Dermis blood vessel endothelial cell (primary cell): ENCODE results near the gene TRPM4. TPM values are rescaled to one million over a fixed set of nuclear protein-coding genes. Genes with fewer than 3 reads are reported as not detected.
A peak's percentile ranks its signal among the peaks of the same experiment; 100 is the strongest.

Experiments used
- DNase-seq: peaks from one replicate; pipeline ENCODE4 v3.0.0; 2010
- total RNA-seq: library from RNA; depleted of rRNA; stranded (reverse); fragments of >200 nt; gene quantifications from 2 replicates; pipeline ENCODE4 v1.2.3, GENCODE V29; 2014

The TRPM4 gene
- total RNA-seq, 1 donor from 2014 or later: 25.7 TPM

- no peak for DNase-seq
These were observed 74.2 kb downstream of the TRPM4 start for GRCh38 chr19:49231804-49232203.

- DNase-seq: no peak
These were observed 75.6 kb downstream of the TRPM4 start for GRCh38 chr19:49233163-49233562.

GRCh38 chr19:49241769-49242168 is 84.2 kb downstream of the TRPM4 start:
- no peak for DNase-seq

- no peak for DNase-seq
These were observed 85.5 kb downstream of the TRPM4 start for GRCh38 chr19:49243129-49243528.

GRCh38 chr19:49243726-49244125 is 86.1 kb downstream of the TRPM4 start:
- no peak for DNase-seq

- DNase-seq: no peak
These were observed 86.7 kb downstream of the TRPM4 start for GRCh38 chr19:49244256-49244655.

GRCh38 chr19:49247676-49248075 is 90.1 kb downstream of the TRPM4 start:
- no peak for DNase-seq

- no peak for DNase-seq
These were observed 92.3 kb downstream of the TRPM4 start for GRCh38 chr19:49249933-49250332.

- no peak for DNase-seq
These were observed 98.1 kb downstream of the TRPM4 start for GRCh38 chr19:49255674-49256073.

GRCh38 chr19:49256691-49257090 is 99.1 kb downstream of the TRPM4 start:
- DNase-seq: peak; percentile 76

Other genes with a start within 250 kb of the TRPM4 start
- not detected in 2 replicates for gene DHDH, start 224.1 kb upstream of the TRPM4 start, total RNA-seq
- gene BAX, start 202.9 kb upstream of the TRPM4 start, total RNA-seq: 96.8 and 134 TPM in 2 replicates
- gene FTL, start 192.5 kb upstream of the TRPM4 start, total RNA-seq: 1,252 and 1,399 TPM in 2 replicates
- gene GYS1, start 164.5 kb upstream of the TRPM4 start, total RNA-seq: 14.8 and 28.8 TPM in 2 replicates
- gene RUVBL2, start 163.9 kb upstream of the TRPM4 start, total RNA-seq: 172 and 278 TPM in 2 replicates
- gene LHB, start 140.7 kb upstream of the TRPM4 start, total RNA-seq: not detected in 2 replicates
- gene CGB3, start 133.5 kb upstream of the TRPM4 start, total RNA-seq: not detected in 2 replicates
- not detected in 2 replicates for gene CGB2, start 125.9 kb upstream of the TRPM4 start, total RNA-seq
- gene CGB1, start 120.9 kb upstream of the TRPM4 start, total RNA-seq: not detected in 2 replicates
- gene CGB5, start 113.9 kb upstream of the TRPM4 start, total RNA-seq: not detected in 2 replicates
- not detected in 2 replicates for gene CGB8, start 108.7 kb upstream of the TRPM4 start, total RNA-seq
- not detected in 2 replicates for gene CGB7, start 100.0 kb upstream of the TRPM4 start, total RNA-seq
- gene NTF4, start 93.0 kb upstream of the TRPM4 start, total RNA-seq: not detected in 2 replicates
- gene KCNA7, start 85.1 kb upstream of the TRPM4 start, total RNA-seq: not detected in 2 replicates
- gene SNRNP70, start 72.3 kb upstream of the TRPM4 start, total RNA-seq: 142 and 166 TPM in 2 replicates
- 0.56 and 0.68 TPM in 2 replicates for gene LIN7B, start 43.4 kb upstream of the TRPM4 start, total RNA-seq
- gene C19orf73, start 38.6 kb upstream of the TRPM4 start, total RNA-seq: 0.65 and 1.4 TPM in 2 replicates
- gene PPFIA3, start 38.2 kb upstream of the TRPM4 start, total RNA-seq: 4.0 and 12.9 TPM in 2 replicates
- not detected in 2 replicates for gene HRC, start 2.4 kb upstream of the TRPM4 start, total RNA-seq
- 0.28 and 1.0 TPM in 2 replicates for gene SLC6A16, start 167.4 kb downstream of the TRPM4 start, total RNA-seq
- gene CD37, start 177.6 kb downstream of the TRPM4 start, total RNA-seq: not detected in 2 replicates
- gene TEAD2, start 204.6 kb downstream of the TRPM4 start, total RNA-seq: 74.7 and 101 TPM in 2 replicates
- gene DKKL1, start 206.1 kb downstream of the TRPM4 start, total RNA-seq: 0.33 TPM in 1 of 2 replicates, not detected in the other
- not detected in 2 replicates for gene KASH5, start 230.5 kb downstream of the TRPM4 start, total RNA-seq